ENCODE results near the gene LRFN2. TPM values are rescaled to one million over a fixed set of nuclear protein-coding genes. Genes with fewer than 3 reads are reported as not detected.

Gene LRFN2
- total RNA-seq, 1 experiment from 2014 or later, result not detected

DNA sequence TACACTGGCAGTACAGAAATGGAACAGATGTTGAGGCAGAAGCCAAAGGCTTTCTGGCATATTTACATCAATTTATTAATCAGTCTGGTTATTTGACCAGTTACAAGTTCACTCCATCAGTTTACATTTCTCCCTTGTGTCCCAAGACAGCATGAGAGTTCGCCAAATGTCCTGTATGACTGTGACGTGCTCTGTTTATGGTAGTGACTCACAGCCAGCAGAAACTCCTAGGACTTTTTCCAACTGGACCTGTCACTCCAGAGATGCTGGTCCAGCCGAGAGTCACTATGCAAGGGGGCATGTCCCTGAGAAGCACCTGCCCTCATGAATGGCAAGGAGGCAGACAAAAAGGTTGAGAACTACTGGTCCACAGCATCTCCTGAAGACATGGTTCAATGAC lies 160.0 kb downstream of the LRFN2 start:
- no peaks in the 10 kb centered on the region for H3K79me2 ChIP-seq (ENCODE audit: low read length)
- H3K27ac ChIP-seq (ENCODE audit: low read length), result no peak overlapping the region
- no peak overlapping the region for H3K4me3 ChIP-seq (ENCODE audit: low read length)
- H3K27me3 ChIP-seq (ENCODE audit: low read length), result no peaks in the 10 kb centered on the region
- no peak overlapping the region for H2AFZ ChIP-seq (ENCODE audit: low read length)
- H4K20me1 ChIP-seq (ENCODE audit: insufficient read depth, low read depth, low read length), result no peaks in the 10 kb centered on the region
- no peaks in the 10 kb centered on the region for H3K9me2 ChIP-seq (replicated peaks; ENCODE audit: insufficient read depth, low read length)
- no peaks in the 10 kb centered on the region for H3K36me3 ChIP-seq (ENCODE audit: insufficient read depth, low read length)
- no peak overlapping the region for H3K4me2 ChIP-seq (ENCODE audit: low read depth, low read length, poor library complexity, severe bottlenecking)
- no peaks in the 10 kb centered on the region for H3K9me3 ChIP-seq (ENCODE audit: low read length)
- no peaks in the 10 kb centered on the region for H3K4me1 ChIP-seq (ENCODE audit: low read length)
- no peak for DNase-seq
- H3K9ac ChIP-seq (ENCODE audit: low read length), result no peak overlapping the region

DNA sequence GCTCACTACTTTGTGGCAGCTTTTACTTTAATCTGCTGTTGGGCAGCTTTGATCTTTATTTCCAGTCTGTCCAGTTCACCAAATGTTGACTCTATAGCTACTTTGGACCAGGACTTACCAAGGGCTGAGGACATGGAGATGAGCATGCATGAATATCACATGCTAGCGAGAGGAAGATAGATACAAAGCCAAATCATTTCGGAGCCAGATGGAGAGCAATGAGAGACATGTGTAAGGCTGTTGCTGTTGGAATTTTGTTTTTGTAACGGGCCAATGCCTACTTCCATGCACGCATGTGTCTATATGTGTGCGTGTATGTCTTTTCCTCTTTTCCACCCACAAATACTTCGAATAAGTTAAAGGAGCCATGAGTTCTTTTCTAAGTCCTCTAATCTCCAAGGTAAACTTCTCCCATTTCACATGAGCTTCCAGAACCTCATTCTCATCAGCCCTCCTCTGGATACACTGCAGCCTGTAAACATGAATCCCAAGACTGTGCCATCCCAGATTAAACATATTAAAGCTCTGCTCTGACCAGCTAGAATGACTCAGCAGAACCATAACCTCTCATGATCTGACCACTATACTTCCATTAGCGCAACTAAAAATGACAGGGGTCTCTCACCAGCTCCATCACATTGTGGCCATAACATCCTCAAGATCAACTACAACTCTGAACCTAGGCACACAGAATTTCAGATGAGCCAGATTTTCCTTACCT lies 160.7 kb downstream of the LRFN2 start:
- Histone ChIP-seq H3K4me3 (ENCODE audit: low read length) (no peak overlapping the region), H3K27ac (ENCODE audit: low read length) (no peak overlapping the region), H3K9me2 (replicated peaks; ENCODE audit: insufficient read depth, low read length) (no peaks in the 10 kb centered on the region)

DNA sequence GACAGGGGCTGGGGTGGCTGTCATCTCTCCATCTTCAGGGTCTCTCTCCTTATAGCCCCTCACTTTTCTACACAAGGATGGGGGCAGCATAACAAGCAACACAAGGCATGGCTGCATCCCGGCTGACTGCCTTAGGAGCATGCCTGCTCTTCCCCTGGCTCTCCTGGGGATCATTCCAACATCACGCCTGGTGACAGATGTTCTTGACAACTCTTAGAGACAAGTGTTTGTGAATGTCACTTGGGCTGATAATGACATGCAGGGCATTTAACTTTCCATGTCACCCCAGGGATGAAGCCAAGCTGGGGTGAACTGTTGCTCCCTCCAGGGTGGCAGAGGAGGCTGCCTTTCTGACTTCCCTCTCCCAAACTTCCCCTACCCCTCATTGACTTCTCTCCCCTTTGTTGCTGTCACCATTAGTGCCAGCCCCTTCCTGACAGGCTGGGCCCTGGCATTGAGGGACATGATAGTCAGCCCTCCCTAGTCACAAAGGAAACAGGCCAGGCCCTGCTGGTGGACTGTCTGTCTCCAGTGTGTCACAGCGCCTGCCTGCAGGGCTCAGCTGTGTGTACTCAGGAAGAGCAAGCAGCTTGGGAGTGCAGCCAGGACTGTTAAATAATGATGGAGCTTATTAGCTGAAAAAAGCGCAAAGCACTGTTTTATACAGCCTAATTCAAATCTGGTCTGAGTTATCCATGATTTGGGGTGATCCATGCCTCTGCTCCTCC lies 161.8 kb downstream of the LRFN2 start:
- no peak overlapping the region for H3K27ac ChIP-seq (ENCODE audit: low read length)
- no peaks in the 10 kb centered on the region for H3K79me2 ChIP-seq (ENCODE audit: low read length)
- H3K9me2 ChIP-seq (replicated peaks; ENCODE audit: insufficient read depth, low read length), result no peaks in the 10 kb centered on the region
- no peaks in the 10 kb centered on the region for H3K9me3 ChIP-seq (ENCODE audit: low read length)
- H3K4me3 ChIP-seq (ENCODE audit: low read length), result no peak overlapping the region
- H4K20me1 ChIP-seq (ENCODE audit: insufficient read depth, low read depth, low read length), result no peaks in the 10 kb centered on the region
- no peaks in the 10 kb centered on the region for H3K27me3 ChIP-seq (ENCODE audit: low read length)
- H3K4me2 ChIP-seq (ENCODE audit: low read depth, low read length, poor library complexity, severe bottlenecking), result no peak overlapping the region
- H3K4me1 ChIP-seq (ENCODE audit: low read length), result no peaks in the 10 kb centered on the region
- DNase-seq, result no peak
- no peak overlapping the region for H3K9ac ChIP-seq (ENCODE audit: low read length)
- H2AFZ ChIP-seq (ENCODE audit: low read length), result no peak overlapping the region
- H3K36me3 ChIP-seq (ENCODE audit: insufficient read depth, low read length), result no peaks in the 10 kb centered on the region

More for the DNA sequence above, 160.7 kb downstream of the LRFN2 start:
- no peaks in the 10 kb centered on the region for H3K27me3 ChIP-seq (ENCODE audit: low read length)
- no peaks in the 10 kb centered on the region for H3K36me3 ChIP-seq (ENCODE audit: insufficient read depth, low read length)
- no peaks in the 10 kb centered on the region for H3K4me1 ChIP-seq (ENCODE audit: low read length)
- no peak for DNase-seq
- H3K9ac ChIP-seq (ENCODE audit: low read length), result no peak overlapping the region
- H4K20me1 ChIP-seq (ENCODE audit: insufficient read depth, low read depth, low read length), result no peaks in the 10 kb centered on the region
- H3K79me2 ChIP-seq (ENCODE audit: low read length), result no peaks in the 10 kb centered on the region
- H3K4me2 ChIP-seq (ENCODE audit: low read depth, low read length, poor library complexity, severe bottlenecking), result no peak overlapping the region
- H2AFZ ChIP-seq (ENCODE audit: low read length), result no peak overlapping the region
- H3K9me3 ChIP-seq (ENCODE audit: low read length), result no peaks in the 10 kb centered on the region

DNA sequence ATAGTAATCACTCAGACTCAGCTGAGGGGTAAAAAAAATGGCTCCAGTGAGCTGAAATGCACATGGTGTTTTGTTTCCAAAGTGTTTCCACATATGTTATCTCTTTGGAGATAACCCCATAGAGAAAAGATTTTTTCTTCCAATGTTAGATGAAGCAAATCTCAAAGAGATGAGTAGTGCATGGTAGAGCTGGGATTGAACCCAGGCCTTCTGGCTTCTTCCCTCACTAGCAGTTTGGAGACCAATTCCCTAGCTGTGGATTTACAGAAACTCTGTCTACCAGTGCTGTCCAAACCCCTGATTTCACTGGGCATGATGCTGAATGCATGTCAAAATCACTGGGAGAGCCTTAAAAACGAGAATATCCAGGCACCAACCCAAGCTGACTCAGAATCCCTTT lies 165.1 kb downstream of the LRFN2 start:
- DNase-seq, result no peak
- Histone ChIP-seq H3K79me2 (ENCODE audit: low read length) (no peaks in the 10 kb centered on the region), H3K4me2 (ENCODE audit: low read depth, low read length, poor library complexity, severe bottlenecking) (no peak overlapping the region), H3K9ac (ENCODE audit: low read length) (no peak overlapping the region), H2AFZ (ENCODE audit: low read length) (no peak overlapping the region), H3K27ac (ENCODE audit: low read length) (no peak overlapping the region), H3K36me3 (ENCODE audit: insufficient read depth, low read length) (no peaks in the 10 kb centered on the region), H3K4me3 (ENCODE audit: low read length) (no peak overlapping the region), H3K9me2 (replicated peaks; ENCODE audit: insufficient read depth, low read length) (no peaks in the 10 kb centered on the region), H3K9me3 (ENCODE audit: low read length) (no peaks in the 10 kb centered on the region), H3K4me1 (ENCODE audit: low read length) (no peaks in the 10 kb centered on the region), H4K20me1 (ENCODE audit: insufficient read depth, low read depth, low read length) (no peaks in the 10 kb centered on the region), H3K27me3 (ENCODE audit: low read length) (no peaks in the 10 kb centered on the region)

GRCh38 chr6:40419946-40420728 lies 167.0 kb downstream of the LRFN2 start:
- Histone ChIP-seq H3K4me3 (ENCODE audit: low read length) (no peak overlapping the region), H3K9ac (ENCODE audit: low read length) (no peak overlapping the region), H2AFZ (ENCODE audit: low read length) (no peak overlapping the region), H3K9me2 (replicated peaks; ENCODE audit: insufficient read depth, low read length) (no peaks in the 10 kb centered on the region), H3K79me2 (ENCODE audit: low read length) (no peaks in the 10 kb centered on the region), H3K27ac (ENCODE audit: low read length) (no peak overlapping the region), H3K9me3 (ENCODE audit: low read length) (no peaks in the 10 kb centered on the region), H3K27me3 (ENCODE audit: low read length) (no peaks in the 10 kb centered on the region), H3K4me2 (ENCODE audit: low read depth, low read length, poor library complexity, severe bottlenecking) (no peak overlapping the region), H3K4me1 (ENCODE audit: low read length) (no peaks in the 10 kb centered on the region), H4K20me1 (ENCODE audit: insufficient read depth, low read depth, low read length) (no peaks in the 10 kb centered on the region), H3K36me3 (ENCODE audit: insufficient read depth, low read length) (no peaks in the 10 kb centered on the region)
- no peak for DNase-seq

GRCh38 chr6:40419377-40419776 lies 167.8 kb downstream of the LRFN2 start:
- Histone ChIP-seq H3K36me3 (ENCODE audit: insufficient read depth, low read length) (no peaks in the 10 kb centered on the region), H4K20me1 (ENCODE audit: insufficient read depth, low read depth, low read length) (no peaks in the 10 kb centered on the region), H3K4me3 (ENCODE audit: low read length) (no peak overlapping the region), H3K79me2 (ENCODE audit: low read length) (no peaks in the 10 kb centered on the region), H3K4me2 (ENCODE audit: low read depth, low read length, poor library complexity, severe bottlenecking) (no peak overlapping the region), H3K27me3 (ENCODE audit: low read length) (no peaks in the 10 kb centered on the region), H3K9ac (ENCODE audit: low read length) (no peak overlapping the region), H3K4me1 (ENCODE audit: low read length) (no peaks in the 10 kb centered on the region), H3K9me3 (ENCODE audit: low read length) (no peaks in the 10 kb centered on the region), H2AFZ (ENCODE audit: low read length) (no peak overlapping the region), H3K27ac (ENCODE audit: low read length) (no peak overlapping the region), H3K9me2 (replicated peaks; ENCODE audit: insufficient read depth, low read length) (no peaks in the 10 kb centered on the region)
- no peak for DNase-seq

DNA sequence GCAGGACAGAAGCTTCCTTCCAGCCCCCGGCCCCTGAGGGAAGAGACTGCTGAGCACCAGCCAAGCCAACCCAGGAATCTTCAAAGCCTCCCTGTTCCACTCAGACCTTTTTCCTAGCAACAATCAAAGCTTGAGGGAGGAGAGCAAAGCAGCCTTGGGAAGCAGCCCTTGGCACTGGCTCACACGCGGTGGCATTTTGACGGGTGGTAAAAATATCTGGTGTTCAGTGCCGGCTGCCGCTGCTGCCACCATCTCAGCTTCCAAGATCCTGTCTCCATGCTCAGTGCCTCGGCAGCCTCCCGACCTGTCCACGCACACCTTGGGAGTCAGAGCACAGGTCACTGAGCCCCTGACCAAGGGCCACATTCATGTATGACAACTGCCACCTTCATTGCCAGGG lies 170.1 kb downstream of the LRFN2 start:
- no peaks in the 10 kb centered on the region for H3K9me3 ChIP-seq (ENCODE audit: low read length)
- H3K4me2 ChIP-seq (ENCODE audit: low read depth, low read length, poor library complexity, severe bottlenecking), result no peak overlapping the region
- H3K27me3 ChIP-seq (ENCODE audit: low read length), result no peaks in the 10 kb centered on the region
- H3K9ac ChIP-seq (ENCODE audit: low read length), result no peak overlapping the region
- H3K36me3 ChIP-seq (ENCODE audit: insufficient read depth, low read length), result no peaks in the 10 kb centered on the region
- H3K9me2 ChIP-seq (replicated peaks; ENCODE audit: insufficient read depth, low read length), result no peaks in the 10 kb centered on the region
- H4K20me1 ChIP-seq (ENCODE audit: insufficient read depth, low read depth, low read length), result no peaks in the 10 kb centered on the region
- H3K27ac ChIP-seq (ENCODE audit: low read length), result no peak overlapping the region
- H2AFZ ChIP-seq (ENCODE audit: low read length), result no peak overlapping the region
- no peak overlapping the region for H3K4me3 ChIP-seq (ENCODE audit: low read length)
- no peak for DNase-seq
- no peaks in the 10 kb centered on the region for H3K79me2 ChIP-seq (ENCODE audit: low read length)
- no peaks in the 10 kb centered on the region for H3K4me1 ChIP-seq (ENCODE audit: low read length)

DNA sequence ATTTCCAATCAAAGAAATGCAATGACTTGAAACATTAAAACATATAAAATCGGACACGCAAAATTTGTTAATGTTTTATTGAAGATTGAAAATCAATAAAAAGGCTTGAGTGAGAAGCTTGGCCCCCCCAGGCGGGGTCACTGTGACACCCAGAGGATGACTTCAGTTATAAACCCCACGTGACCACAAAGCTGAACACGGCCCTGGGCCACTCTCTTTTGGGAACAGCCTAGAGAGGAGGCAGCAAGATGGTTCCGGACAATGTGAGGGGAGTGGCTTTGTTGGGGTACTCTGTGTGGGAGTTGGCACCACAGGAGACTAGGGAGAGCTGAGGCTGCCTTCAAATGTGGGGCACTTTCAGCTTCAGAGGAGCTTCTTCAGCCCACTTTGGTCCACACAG lies 172.5 kb downstream of the LRFN2 start:
- H3K4me1 ChIP-seq (ENCODE audit: low read length), result no peaks in the 10 kb centered on the region
- no peak overlapping the region for H3K9ac ChIP-seq (ENCODE audit: low read length)
- H3K27ac ChIP-seq (ENCODE audit: low read length), result no peak overlapping the region
- no peak for DNase-seq
- H3K9me3 ChIP-seq (ENCODE audit: low read length), result no peaks in the 10 kb centered on the region
- H3K4me3 ChIP-seq (ENCODE audit: low read length), result no peak overlapping the region
- no peaks in the 10 kb centered on the region for H3K36me3 ChIP-seq (ENCODE audit: insufficient read depth, low read length)
- H3K79me2 ChIP-seq (ENCODE audit: low read length), result no peaks in the 10 kb centered on the region
- no peaks in the 10 kb centered on the region for H3K9me2 ChIP-seq (replicated peaks; ENCODE audit: insufficient read depth, low read length)
- no peak overlapping the region for H3K4me2 ChIP-seq (ENCODE audit: low read depth, low read length, poor library complexity, severe bottlenecking)
- H4K20me1 ChIP-seq (ENCODE audit: insufficient read depth, low read depth, low read length), result no peaks in the 10 kb centered on the region
- no peaks in the 10 kb centered on the region for H3K27me3 ChIP-seq (ENCODE audit: low read length)
- no peak overlapping the region for H2AFZ ChIP-seq (ENCODE audit: low read length)

All from Karpas-422 (cell line).